NCI-H524 (cell line): ENCODE data around the gene CCDC170.
A peak's percentile ranks its signal among the peaks of the same experiment; 100 is the strongest.
"Not testable (repeated sequence)": the region's sequence is repeated elsewhere in the genome, so short reads cannot be mapped to it uniquely, and the experiment has no call there.

ENCODE experiments used
- DNase-seq, 2 experiments: peaks; one replicate each; lab custom pipeline; 2025; lab: John Stamatoyannopoulos, UW

The CCDC170 gene

DNA sequence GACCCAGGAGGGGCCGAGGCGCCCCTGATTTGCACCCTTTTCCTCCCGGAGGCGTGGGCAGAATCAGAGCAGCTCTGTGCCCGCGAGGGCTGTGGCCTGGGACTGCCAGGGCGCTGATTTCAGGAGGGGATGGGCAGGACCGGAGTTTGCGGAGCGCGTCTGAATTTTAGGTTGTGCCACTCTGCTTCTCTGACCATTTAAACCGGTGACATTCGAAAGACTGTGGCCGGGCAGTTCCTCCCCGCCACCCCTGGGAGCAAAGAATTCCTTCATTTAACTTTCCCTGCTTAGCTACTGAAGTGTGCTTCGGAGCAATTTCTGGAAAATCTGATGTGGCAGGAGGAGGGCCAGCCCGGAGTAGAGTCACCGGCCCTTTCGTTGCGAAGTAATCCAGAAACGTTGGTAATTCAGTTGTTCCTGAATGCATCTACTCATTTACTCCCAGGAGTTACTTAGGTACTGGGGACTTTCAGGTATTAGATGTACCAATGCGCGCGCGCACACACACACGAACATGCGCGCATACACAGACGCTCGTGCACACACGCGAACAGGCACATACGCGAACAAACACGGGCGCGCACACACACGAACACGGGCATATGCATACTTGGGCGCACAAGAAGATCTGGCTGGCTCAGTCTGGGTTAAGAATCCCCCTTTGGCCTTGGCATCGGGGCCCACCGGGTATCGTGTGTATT, 568 bp downstream of the CCDC170 start:
- DNase-seq, result peak; percentile 47 to 63

DNA sequence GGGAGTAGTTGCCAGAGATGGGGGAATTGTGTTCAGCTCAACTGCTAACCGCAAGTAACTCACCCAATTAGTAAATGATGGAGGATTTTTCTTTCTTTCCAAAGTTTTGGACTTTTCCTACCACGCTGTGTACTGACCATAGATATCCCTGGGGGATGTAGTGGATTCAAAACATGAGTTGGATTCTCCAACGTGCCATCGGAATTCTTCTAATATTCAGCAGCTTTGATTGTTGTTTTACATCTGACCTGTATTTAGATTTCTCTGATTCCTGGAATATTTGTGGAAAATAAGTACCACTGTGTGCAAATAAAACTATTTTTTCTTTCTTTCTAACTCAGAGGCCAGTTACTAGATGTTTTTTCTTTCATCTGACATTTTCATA, 1.1 kb downstream of the CCDC170 start:
- no peak for DNase-seq

DNA sequence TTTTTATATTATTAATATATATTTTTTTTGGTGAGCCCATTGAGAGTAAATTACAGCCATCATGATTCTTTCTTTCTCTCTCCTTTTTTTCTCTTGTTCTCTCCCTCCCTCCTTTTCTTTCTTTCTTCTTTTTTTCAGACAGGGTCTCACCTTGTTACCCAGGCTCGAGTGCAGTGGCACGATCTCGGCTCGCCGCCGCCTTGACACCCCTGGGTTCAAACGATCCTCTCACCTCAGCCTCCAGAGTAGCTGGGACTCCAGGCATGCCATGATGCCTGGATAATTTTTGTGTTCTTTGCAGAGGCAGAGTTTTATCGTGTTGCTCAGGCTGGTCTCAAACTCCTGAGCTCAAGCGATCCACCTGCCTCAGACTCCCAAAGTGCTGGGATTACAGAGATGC, 1.6 kb downstream of the CCDC170 start:
- DNase-seq, result no peak

DNA sequence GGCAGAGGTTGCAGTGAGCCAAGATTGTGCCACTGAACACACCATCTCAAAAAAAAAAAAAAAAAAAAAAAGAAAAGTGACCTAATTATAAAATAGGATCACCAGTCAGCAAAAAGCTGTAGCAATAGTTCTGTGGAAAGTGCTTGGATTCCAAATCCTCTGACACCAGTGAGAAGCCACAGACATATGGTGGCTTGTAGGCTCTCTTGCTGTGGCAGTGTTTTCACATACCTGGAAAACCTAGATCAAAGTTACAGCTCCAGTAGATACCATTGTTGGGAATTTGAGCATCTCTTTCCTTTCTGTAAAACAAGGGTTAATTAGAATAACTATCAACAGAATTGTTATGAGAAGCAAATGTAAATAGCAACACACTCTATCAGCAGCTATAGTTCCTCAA, 4.1 kb downstream of the CCDC170 start:
- no peak for DNase-seq

DNA sequence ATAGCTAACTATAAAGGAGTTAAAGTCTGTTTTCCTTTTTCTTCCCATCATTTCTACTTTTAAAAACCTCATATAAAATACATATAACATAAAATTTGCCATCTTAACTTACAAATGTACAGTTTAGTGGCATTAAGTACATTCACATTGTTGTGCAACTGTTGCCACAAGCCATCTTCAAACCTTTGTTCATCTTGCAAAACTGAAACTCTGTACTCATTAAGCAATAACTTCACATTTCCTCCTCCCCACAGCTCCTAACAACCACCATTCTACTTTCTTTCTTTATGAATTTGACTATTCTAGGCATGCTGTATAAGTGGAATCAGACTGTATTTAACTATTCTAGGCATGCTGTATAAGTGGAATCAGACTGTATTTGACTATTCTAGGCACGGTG, 4.5 kb downstream of the CCDC170 start:
- no peak for DNase-seq

DNA sequence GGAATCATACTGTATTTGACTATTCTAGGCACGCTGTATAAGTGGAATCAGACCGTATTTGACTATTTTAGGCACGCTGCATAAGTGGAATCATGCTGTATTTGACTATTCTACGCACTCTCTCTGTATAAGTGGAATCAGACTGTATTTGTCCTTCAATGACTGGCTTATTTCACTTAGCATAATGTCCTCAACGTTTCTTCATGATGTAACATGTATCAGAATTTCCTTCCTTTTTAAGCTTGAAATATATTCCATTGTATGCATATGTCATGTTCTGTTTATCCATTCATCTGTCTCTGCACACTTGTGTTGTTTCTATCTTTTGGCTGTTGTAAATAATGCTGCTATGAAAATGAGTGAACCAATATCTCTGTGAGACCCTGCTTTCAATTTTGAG, 5.7 kb downstream of the CCDC170 start:
- DNase-seq, result no peak

DNA sequence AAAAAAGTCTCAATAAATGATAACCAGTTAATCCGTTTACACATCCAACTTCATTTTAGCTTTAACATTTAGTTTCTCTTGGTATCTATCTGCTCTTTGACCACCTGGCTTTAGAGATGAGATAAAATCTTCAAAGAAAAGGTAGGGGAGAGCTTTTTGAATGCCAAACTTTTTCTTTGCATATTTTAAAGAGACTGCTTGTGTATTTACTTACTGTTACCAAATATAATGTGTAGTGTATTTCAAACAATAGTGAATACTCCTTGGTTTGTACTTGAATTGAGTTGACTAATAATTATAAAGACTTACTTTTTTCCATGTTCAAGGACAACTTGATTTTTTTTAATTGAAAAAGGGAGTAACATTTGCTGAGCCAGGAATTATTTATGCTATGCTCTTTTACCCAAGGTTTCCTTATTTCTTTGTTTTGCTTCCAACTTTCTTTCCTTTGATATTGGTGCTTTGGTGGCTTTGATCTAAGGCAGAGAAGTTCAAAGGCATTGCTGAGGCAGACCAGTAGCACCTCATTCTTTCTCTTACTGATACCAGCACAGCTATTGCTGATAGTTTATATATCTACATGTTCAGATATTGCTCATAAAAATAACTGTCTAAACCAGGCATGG, 7.8 kb downstream of the CCDC170 start:
- no peak for DNase-seq

DNA sequence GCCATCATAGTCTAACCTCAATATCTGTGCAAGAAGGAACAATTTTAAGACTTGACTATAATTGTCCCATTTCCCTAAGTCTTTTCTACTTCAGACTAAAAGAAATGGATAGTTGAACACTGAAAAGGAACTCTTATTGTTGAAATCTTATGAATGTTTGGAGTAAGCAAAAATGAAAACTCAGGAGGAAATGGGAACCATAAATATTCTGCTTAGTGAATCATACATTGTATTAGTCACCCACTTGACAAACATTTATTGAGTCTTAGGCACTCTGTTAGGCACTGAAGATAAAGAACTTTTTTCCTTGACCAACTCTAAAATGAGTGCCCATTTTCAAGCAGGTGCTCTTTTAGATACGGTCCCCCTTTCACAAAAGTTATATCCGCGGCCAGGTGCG, 8.7 kb downstream of the CCDC170 start:
- DNase-seq, result no peak

DNA sequence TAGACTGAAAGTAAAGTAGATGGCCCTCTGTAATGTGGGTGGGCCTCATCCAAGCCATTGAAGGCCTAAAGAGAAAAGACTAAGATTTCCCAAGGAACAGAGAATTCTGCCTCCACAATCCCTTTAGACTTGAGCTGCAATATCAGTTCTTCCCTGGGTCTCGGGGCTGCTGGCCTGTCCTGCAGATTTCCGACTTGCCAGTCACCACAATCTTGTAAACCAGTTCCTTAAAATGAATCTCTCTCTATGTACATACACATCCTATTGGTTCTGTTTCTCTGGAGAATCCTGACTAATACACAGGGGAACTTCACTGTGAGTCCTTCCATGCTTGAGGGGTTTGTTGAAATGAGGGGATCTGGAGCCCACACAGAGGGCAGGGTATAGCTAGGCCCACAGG, 12.9 kb downstream of the CCDC170 start:
- DNase-seq, result no peak

DNA sequence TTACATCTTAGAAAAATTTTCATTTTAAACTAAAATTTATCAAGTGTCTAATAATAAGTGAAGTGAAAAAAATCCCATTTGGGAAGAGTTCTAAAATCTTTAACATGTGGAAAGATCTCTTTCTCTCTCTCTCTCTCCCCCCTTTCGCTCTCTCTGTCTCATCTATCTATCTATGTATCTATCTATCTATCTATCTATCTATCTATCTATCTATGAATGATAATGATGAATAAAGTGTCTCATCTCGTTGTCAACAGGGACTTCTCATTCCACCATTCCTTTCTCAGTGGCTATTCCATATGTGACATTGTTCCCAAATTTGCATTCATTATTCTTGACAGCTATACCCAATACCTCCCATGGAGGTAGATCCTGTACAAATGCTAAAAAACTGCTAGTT, 15.2 kb downstream of the CCDC170 start:
- no peak for DNase-seq

DNA sequence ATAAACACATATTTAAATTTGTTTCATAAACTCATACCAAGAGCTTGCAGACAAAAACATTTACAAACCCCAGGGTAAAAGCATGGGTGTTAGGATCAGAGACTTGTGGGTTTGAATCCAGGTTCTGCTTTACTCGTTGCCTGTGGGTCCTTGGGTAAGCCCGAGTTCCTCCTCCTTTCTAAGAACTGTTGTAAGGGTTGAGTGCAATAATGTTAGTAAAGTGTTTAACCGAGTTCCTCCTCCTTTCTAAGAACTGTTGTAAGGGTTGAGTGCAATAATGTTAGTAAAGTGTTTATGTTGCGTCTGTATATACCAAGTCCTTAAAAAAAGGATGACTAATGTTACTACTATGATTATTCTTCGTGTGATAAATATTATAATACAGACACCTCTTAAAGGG, 18.7 kb downstream of the CCDC170 start:
- DNase-seq, result no peak

DNA sequence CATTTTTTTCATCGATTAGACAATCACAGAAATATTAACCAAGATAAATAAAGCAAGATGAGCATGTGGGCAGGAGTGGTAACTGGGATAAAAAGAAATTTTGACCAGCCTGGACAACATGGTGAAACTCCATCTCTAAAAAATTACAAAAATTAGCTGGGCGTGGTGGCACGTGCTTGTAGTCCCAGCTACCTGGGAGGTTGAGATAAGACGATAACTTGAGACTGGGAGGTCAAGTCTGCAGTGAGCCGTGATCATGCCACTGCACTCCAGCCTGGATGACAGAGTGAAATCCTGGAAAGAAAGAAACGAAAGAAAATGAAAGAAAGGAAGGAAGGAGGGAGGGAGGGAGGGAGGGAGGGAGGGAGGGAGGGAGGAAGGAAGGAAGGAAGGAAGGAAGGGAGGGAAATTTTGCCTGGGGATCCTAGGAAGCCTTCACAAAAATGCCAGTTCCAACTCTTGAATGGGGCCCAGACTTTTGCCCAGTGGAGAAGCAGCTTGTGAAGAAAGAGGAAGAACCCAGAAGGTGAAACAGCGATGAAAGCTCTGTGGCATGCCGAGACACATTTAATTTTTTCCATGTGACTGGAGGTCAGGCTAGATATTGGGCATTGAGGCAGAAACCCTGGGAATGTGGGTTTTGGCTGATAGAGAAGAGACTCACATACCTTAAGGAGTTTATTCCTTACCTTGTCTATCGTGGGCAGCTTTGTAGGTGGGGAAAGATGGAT, 20.3 kb downstream of the CCDC170 start:
- no peak for DNase-seq

DNA sequence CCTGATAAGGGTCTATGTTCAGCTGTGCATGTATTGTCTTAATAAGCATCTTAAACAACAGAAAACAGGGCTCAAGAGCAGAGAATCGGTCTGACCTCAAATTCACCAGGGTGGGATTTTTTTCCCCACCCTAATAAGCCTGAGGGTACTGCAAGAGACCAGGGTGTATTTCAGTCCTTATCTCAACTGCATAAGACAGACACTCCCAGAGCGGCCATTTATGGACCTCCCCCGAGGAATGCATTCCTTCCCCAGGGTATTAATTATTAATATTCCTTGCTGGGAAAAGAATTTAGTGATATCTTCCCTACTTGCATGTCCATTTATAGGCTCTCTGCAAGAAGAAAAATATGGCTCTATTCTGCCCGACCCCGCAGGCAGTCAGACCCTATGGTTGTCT, 25.2 kb downstream of the CCDC170 start:
- DNase-seq, result not testable (repeated sequence)

DNA sequence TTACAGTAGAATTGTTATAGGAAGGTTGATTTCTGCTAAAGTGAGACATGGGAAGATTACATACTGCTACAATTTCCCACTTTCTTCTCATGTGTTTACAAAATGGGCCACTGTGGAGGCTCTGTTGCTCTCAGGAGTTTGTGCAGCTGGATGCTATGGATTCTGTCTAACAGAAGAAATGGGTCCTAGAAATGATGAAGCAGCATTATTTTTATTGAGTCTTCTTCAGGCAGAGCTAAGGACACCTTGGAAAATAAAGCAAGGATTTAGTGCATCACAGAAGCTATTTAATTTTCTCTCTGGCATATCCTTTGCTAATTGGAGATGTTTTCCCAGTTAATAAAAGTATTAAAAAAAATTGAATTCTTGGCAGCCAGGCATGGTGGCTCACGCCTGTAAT, 29.2 kb downstream of the CCDC170 start:
- no peak for DNase-seq

DNA sequence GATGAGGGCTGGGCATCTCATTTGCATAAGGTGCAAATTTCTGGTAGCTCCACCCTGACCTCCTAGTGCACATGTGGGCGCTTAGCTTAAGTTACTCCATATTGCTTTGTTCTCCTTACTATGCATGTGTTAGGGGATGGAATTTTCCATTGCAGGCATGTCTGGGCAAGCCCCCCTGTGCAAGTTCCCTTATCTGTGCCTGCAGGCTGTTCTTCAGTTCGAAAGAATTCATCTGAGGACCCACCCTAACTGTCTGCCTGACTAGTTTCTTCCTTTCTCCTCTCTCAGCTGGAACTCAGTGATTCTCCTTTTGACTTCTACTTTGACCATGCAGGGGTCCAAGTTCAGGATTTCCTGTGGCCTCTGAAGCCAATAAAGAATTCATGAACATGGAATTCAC, 30.2 kb downstream of the CCDC170 start:
- no peak for DNase-seq

DNA sequence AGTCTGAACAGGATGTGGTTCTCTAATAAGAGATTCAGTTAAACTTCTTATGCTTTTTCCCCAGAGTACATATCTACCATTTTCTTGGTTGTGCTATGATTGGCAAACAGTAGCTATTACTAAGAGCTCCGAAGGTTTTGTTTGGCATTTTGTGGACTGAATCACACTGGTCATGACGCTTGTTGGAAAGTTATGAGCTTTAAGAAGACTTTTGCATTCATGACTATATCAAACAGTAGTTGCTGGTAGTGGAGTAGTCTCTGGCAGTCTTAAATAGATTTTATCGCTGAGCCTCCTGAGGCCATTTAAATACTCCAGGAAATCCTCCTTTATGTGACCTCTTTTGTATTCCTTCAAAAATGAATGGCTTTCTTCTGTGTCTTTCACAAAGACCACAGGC, 40.8 kb downstream of the CCDC170 start:
- no peak for DNase-seq

DNA sequence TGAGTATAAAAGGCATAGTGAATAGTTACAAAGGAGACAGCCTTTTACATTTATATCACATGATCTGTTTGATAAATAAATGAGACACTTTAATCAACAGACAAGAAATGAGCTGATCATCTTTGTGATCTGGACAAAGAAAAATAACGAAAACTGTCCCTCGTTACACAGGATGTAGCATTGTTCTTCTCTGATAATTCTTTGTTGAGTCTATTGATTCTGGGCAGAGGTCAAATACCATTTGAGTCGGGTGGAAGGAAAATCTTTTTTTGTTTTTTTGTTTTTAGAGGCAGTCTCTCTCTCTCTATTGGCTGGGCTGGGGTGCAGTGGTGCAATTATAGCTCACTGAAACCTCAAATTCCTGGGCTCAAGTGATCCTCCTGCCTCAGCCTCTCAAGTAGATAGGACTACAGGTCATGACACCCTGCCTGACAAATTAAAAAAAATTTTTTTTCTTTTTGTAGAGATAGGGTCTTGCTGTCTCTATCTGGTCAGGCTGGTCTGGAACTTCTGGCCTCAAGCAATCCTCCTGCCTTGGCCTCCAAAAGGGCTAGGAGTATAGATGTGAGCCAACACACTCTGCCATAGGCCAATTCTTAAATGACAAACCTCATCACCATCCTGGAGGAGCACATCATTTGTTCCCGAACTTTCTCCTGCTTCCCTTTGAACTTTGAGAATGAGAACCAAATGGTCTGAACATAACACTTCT, 41.8 kb downstream of the CCDC170 start:
- DNase-seq, result no peak

DNA sequence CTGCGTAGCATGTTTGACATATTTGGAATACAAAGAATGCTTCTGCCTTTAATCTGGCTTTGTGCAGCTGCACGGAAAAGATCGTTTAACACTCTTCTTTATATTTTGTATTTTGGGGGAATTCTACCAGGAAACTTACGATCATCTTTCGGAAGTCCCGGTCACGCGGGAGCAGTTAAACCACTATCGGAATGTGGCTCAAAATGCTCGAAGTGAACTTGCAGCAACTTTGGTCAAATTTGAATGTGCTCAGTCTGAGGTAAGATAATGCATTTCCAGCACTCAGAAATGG, 42.3 kb downstream of the CCDC170 start:
- DNase-seq, result no peak

DNA sequence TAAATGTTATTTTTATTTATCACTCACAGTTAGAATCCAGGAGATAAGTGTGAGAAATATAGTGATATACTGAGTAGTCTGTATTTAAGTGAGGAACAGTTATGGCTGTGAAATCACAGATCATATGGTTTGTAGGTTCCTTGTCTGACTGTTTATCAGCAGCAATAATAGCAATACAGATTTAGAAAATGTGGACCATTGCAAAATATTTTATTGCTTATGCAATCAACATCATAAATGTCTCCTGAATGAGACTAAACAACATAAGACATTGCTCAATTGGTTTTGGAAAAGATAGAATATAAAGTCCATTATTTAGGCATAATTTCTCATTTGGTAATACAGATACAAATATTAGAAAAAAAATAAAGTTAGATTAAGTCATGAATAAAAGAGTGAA, 43.7 kb downstream of the CCDC170 start:
- DNase-seq, result no peak

DNA sequence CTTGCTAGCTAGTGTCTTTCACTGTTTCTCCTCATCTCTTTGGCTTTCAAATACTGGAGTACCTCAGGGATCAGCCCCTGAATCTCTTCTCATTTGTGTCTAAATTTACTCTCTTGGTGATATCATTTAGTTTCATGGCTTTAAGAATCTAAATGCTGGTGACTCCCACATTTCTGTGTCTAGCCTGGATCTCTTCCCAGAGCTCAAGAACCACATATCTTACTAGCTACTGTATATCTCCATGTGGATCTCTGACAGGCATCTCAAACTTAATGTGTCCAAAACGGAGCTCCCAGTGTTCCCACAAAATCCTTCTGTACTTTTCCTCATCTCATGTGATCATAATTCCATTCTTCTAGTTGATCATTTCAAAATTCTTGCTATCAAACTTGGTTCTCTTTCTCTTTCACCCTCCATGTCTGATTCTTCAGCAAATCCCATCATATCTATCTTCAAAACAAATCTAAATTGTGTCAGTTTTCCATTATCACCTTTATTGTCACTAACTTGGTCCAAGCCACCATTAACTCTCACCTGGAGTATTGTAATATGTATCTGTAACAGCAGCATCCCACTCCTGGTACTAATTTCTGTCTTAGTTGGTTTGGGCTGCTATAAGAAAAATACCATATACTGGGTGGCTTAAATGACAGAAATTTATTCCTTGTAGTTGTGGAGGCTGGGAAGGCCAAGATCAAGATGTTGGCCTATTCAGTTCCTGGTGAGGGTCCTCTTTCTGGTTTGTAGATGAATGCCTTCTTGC, 45.9 kb downstream of the CCDC170 start:
- DNase-seq, result no peak

DNA sequence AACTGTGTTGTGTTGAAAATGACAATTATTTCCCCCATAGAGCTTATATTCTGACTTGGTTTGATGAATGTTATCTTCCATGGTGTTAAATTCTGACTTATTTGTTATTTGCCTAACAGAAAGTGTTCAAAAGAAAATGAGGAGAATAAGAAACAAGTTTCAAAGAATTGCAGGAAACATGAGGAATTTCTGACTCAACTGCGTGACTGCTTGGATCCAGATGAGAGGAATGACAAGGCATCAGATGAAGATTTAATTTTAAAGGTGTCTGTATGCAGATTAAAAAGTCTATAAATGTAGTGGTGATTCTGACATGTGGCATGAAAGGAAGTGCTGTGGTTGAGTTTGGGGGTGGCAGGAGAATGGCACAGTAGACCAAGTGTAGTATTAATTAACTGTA, 50.6 kb downstream of the CCDC170 start:
- no peak for DNase-seq

DNA sequence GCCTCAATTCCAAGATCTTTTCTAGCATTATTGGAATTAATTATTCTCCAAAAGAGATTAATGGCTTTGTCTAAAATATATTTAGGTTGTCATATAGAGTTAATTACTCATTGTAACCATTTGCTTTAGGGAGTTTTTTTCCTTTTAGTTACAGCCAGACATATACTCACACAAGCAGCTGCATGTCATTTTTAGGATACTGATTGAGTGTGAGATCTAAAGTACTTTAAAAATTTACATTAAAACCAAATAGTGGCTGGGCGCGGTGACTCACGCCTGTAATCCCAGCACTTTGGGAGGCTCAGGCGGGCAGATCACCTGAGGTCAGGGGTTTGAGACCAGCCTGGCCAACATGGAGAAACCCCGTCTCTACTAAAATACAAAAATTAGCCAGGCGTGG, 51.1 kb downstream of the CCDC170 start:
- DNase-seq, result not testable (repeated sequence)
